ENCODE measurements around the gene SERINC3.

SERINC3 gene

GRCh38 chr20:44547419-44547818, 25.5 kb upstream of the SERINC3 start:
- no peak for DNase-seq
- H3K9me2 ChIP-seq (replicated peaks; ENCODE audit: insufficient read depth, low read length): no peaks in the 10 kb centered on the region
- no peak overlapping the region for H3K4me3 ChIP-seq (ENCODE audit: low read length)
- no peaks in the 10 kb centered on the region for H3F3A ChIP-seq (ENCODE audit: insufficient read depth, low read length)
- no peak overlapping the region for H2AFZ ChIP-seq (ENCODE audit: low read length)
- H3K4me2 ChIP-seq (ENCODE audit: low read depth, low read length): no peak overlapping the region
- H3K9ac ChIP-seq (ENCODE audit: low read length): no peak overlapping the region
- TF ChIP-seq EZH2phosphoT487 (IDR thresholded peaks at IDR 0.05; ENCODE audit: low read length) (no peak), CTCF (IDR thresholded peaks at IDR 0.05; ENCODE audit: low read length) (no peak), EZH2 (optimal IDR thresholded peaks at IDR 0.05; ENCODE audit: low read depth, low read length) (no peak)
- H4K20me1 ChIP-seq (ENCODE audit: insufficient read depth, low read length): no peaks in the 10 kb centered on the region
- no peaks in the 10 kb centered on the region for H3K79me2 ChIP-seq (ENCODE audit: low read length)
- H3K27me3 ChIP-seq (replicated peaks; ENCODE audit: insufficient read depth, low read length): no peaks in the 10 kb centered on the region
- no peaks in the 10 kb centered on the region for H3K36me3 ChIP-seq (replicated peaks; ENCODE audit: insufficient read depth, low read length)
- H3K9me3 ChIP-seq (replicated peaks; ENCODE audit: insufficient read depth, low read length): no peaks in the 10 kb centered on the region
- peaks cover 2% of the 10 kb centered on the region; the same call in 1 of the 2 replicates for H3K4me1 ChIP-seq (ENCODE audit: low read length)
- no peak overlapping the region for H3K27ac ChIP-seq (ENCODE audit: low read length)

GRCh38 chr20:44544263-44544662, 22.4 kb upstream of the SERINC3 start:
- Histone ChIP-seq H3K79me2 (ENCODE audit: low read length) (no peaks in the 10 kb centered on the region), H3K4me3 (ENCODE audit: low read length) (no peak overlapping the region), H3K27me3 (replicated peaks; ENCODE audit: insufficient read depth, low read length) (no peaks in the 10 kb centered on the region), H3K4me1 (ENCODE audit: low read length) (peaks cover 2% of the 10 kb centered on the region), H3K4me2 (ENCODE audit: low read depth, low read length) (no peak overlapping the region), H3K9me3 (replicated peaks; ENCODE audit: insufficient read depth, low read length) (no peaks in the 10 kb centered on the region), H4K20me1 (ENCODE audit: insufficient read depth, low read length) (no peaks in the 10 kb centered on the region), H3K36me3 (replicated peaks; ENCODE audit: insufficient read depth, low read length) (no peaks in the 10 kb centered on the region), H3F3A (ENCODE audit: insufficient read depth, low read length) (no peaks in the 10 kb centered on the region), H2AFZ (ENCODE audit: low read length) (no peak overlapping the region), H3K9me2 (replicated peaks; ENCODE audit: insufficient read depth, low read length) (no peaks in the 10 kb centered on the region), H3K27ac (ENCODE audit: low read length) (no peak overlapping the region), H3K9ac (ENCODE audit: low read length) (no peak overlapping the region)
- TF ChIP-seq EZH2 (optimal IDR thresholded peaks at IDR 0.05; ENCODE audit: low read depth, low read length): no peak
- TF ChIP-seq EZH2phosphoT487 (IDR thresholded peaks at IDR 0.05; ENCODE audit: low read length): no peak
- DNase-seq: no peak

- Histone ChIP-seq H3K9ac (ENCODE audit: low read length) (no peak overlapping the region), H3F3A (ENCODE audit: insufficient read depth, low read length) (no peaks in the 10 kb centered on the region), H3K4me1 (ENCODE audit: low read length) (peaks cover 2% of the 10 kb centered on the region), H3K79me2 (ENCODE audit: low read length) (no peaks in the 10 kb centered on the region), H3K27ac (ENCODE audit: low read length) (no peak overlapping the region), H3K9me3 (replicated peaks; ENCODE audit: insufficient read depth, low read length) (no peaks in the 10 kb centered on the region), H3K27me3 (replicated peaks; ENCODE audit: insufficient read depth, low read length) (no peaks in the 10 kb centered on the region), H3K36me3 (replicated peaks; ENCODE audit: insufficient read depth, low read length) (no peaks in the 10 kb centered on the region), H3K4me3 (ENCODE audit: low read length) (no peak overlapping the region), H4K20me1 (ENCODE audit: insufficient read depth, low read length) (no peaks in the 10 kb centered on the region), H2AFZ (ENCODE audit: low read length) (no peak overlapping the region), H3K4me2 (ENCODE audit: low read depth, low read length) (no peak overlapping the region), H3K9me2 (replicated peaks; ENCODE audit: insufficient read depth, low read length) (no peaks in the 10 kb centered on the region)
- TF ChIP-seq CTCF (IDR thresholded peaks at IDR 0.05; ENCODE audit: low read length): no peak
- no peak for TF ChIP-seq EZH2phosphoT487 (IDR thresholded peaks at IDR 0.05; ENCODE audit: low read length)
- no peak for TF ChIP-seq EZH2 (optimal IDR thresholded peaks at IDR 0.05; ENCODE audit: low read depth, low read length)
- no peak for DNase-seq
Observed at GRCh38 chr20:44543358-44543757, 21.5 kb upstream of the SERINC3 start.

- no peaks in the 10 kb centered on the region for H3K9me2 ChIP-seq (replicated peaks; ENCODE audit: insufficient read depth, low read length)
- no peak overlapping the region for H3K27ac ChIP-seq (ENCODE audit: low read length)
- no peak overlapping the region for H3K4me2 ChIP-seq (ENCODE audit: low read depth, low read length)
- no peak overlapping the region for H2AFZ ChIP-seq (ENCODE audit: low read length)
- peaks cover 2% of the 10 kb centered on the region for H3K4me1 ChIP-seq (ENCODE audit: low read length)
- no peak for TF ChIP-seq EZH2phosphoT487 (IDR thresholded peaks at IDR 0.05; ENCODE audit: low read length)
- no peak for TF ChIP-seq EZH2 (optimal IDR thresholded peaks at IDR 0.05; ENCODE audit: low read depth, low read length)
- TF ChIP-seq CTCF (IDR thresholded peaks at IDR 0.05; ENCODE audit: low read length): no peak
- no peaks in the 10 kb centered on the region for H3K36me3 ChIP-seq (replicated peaks; ENCODE audit: insufficient read depth, low read length)
- H3F3A ChIP-seq (ENCODE audit: insufficient read depth, low read length): no peaks in the 10 kb centered on the region
- H3K4me3 ChIP-seq (ENCODE audit: low read length): no peak overlapping the region
- H3K9me3 ChIP-seq (replicated peaks; ENCODE audit: insufficient read depth, low read length): no peaks in the 10 kb centered on the region
- H3K9ac ChIP-seq (ENCODE audit: low read length): no peak overlapping the region
- no peak for DNase-seq
- no peaks in the 10 kb centered on the region for H3K79me2 ChIP-seq (ENCODE audit: low read length)
- H3K27me3 ChIP-seq (replicated peaks; ENCODE audit: insufficient read depth, low read length): no peaks in the 10 kb centered on the region
- H4K20me1 ChIP-seq (ENCODE audit: insufficient read depth, low read length): no peaks in the 10 kb centered on the region
Observed at GRCh38 chr20:44542890-44543289, 21.0 kb upstream of the SERINC3 start.

All from MM.1S (cell line).